SK-N-SH (cell line): Measurements from ENCODE around the gene MMP23B. TPM values are rescaled to one million over a fixed set of nuclear protein-coding genes. Genes with fewer than 3 reads are reported as not detected.

Experiments used
- CTCF ChIA-PET: fragments of 300-600, 350-600 bp; formaldehyde crosslinking; extraction: SDS; loops from one replicate; lab custom pipeline; 2021; lab: Yijun Ruan, JAX
- POLR2A ChIA-PET: fragments of 350-600 bp; sonication (Branson Sonifier 250); formaldehyde crosslinking; extraction: SDS; loops from one replicate; lab custom pipeline; 2020; ENCODE audit warnings: antibody characterized with exemption, inconsistent platforms; lab: Yijun Ruan, JAX
- DNase-seq: peaks from one replicate; pipeline ENCODE4 v3.0.0; 2012
- H2AFZ ChIP-seq: fragments of 200-600 bp; sonication (generic); 2 replicates; pipeline ENCODE4 v1.8.1; 2016; ENCODE audit warnings: antibody characterized with exemption, mild to moderate bottlenecking, low read depth
- H3F3A ChIP-seq: fragments of 200-600 bp; sonication (generic); replicated peaks from 2 replicates; pipeline ENCODE3; 2016; ENCODE audit warnings: antibody characterized with exemption, mild to moderate bottlenecking; ENCODE audit not compliant: insufficient read depth
- H3K27ac ChIP-seq, 2 experiments: fragments of 200-500 bp in 1 of 2; fragments of 200-600 bp in 1 of 2; sonication (Bioruptor generic) in 1 of 2; sonication (generic), shearing (Covaris generic) in 1 of 2; 2 replicates each; pipeline versions ENCODE4 v1.5.1 to v1.6.1; 2014 to 2016; ENCODE audit warnings: low read depth in 2 of 2, inconsistent platforms in 1 of 2, low read length in 1 of 2, mild to moderate bottlenecking in 1 of 2, mixed read lengths in 1 of 2
- H3K27me3 ChIP-seq: fragments of 200-600 bp; sonication (generic), shearing (Covaris generic); 2 replicates; pipeline ENCODE4 v1.6.1; 2016; ENCODE audit warnings: mixed run types; ENCODE audit not compliant: insufficient read depth
- H3K36me3 ChIP-seq, 2 experiments: fragments of 200-500 bp in 1 of 2; fragments of 200-600 bp in 1 of 2; sonication (Bioruptor generic) in 1 of 2; sonication (generic) in 1 of 2; replicated peaks in 1 of 2; 2 replicates each; pipeline versions ENCODE3 to v1.5.1; 2014 to 2016; ENCODE audit warnings: low read length in 1 of 2, mild to moderate bottlenecking in 1 of 2; ENCODE audit not compliant: insufficient read depth in 2 of 2, control insufficient read depth in 1 of 2
- H3K4me1 ChIP-seq, 2 experiments: fragments of 200-500 bp in 1 of 2; fragments of 200-600 bp in 1 of 2; sonication (Bioruptor generic) in 1 of 2; sonication (generic), shearing (Covaris generic) in 1 of 2; 2 replicates each; pipeline versions ENCODE4 v1.5.1 to v1.6.1; 2014 to 2016; ENCODE audit warnings: low read depth in 1 of 2, low read length in 1 of 2, mixed run types in 1 of 2; ENCODE audit not compliant: insufficient read depth in 2 of 2, control insufficient read depth in 1 of 2
- H3K4me2 ChIP-seq: fragments of 200-600 bp; sonication (generic), shearing (Covaris generic); 2 replicates; pipeline ENCODE4 v1.6.1; 2017; ENCODE audit warnings: mixed run types
- H3K4me3 ChIP-seq, 2 experiments: fragments of 200-500 bp in 1 of 2; fragments of 200-600 bp in 1 of 2; sonication (Bioruptor generic) in 1 of 2; sonication (generic), shearing (Covaris generic) in 1 of 2; 2 replicates each; pipeline versions ENCODE4 v1.5.1 to v1.8.1; 2014 to 2016; ENCODE audit warnings: low read depth in 2 of 2, inconsistent platforms in 1 of 2, low read length in 1 of 2, mild to moderate bottlenecking in 1 of 2, mixed read lengths in 1 of 2, moderate library complexity in 1 of 2
- H3K79me2 ChIP-seq: fragments of 200-600 bp; sonication (generic); 2 replicates; pipeline ENCODE4 v1.8.1; 2017; ENCODE audit warnings: mild to moderate bottlenecking; ENCODE audit not compliant: insufficient read depth
- H3K9ac ChIP-seq: fragments of 200-600 bp; sonication (generic); 2 replicates; pipeline ENCODE4 v1.6.1; 2017; ENCODE audit warnings: mixed run types
- H3K9me2 ChIP-seq: fragments of 200-600 bp; sonication (generic); 2 replicates; pipeline ENCODE4 v1.6.1; 2017; ENCODE audit warnings: mixed run types
- H3K9me3 ChIP-seq: fragments of 200-600 bp; sonication (generic); 2 replicates; pipeline ENCODE4 v1.6.1; 2017; ENCODE audit warnings: mixed run types, mild to moderate bottlenecking, moderate library complexity
- H4K20me1 ChIP-seq: fragments of 200-600 bp; sonication (generic); 2 replicates; pipeline ENCODE4 v1.6.1; 2017; ENCODE audit warnings: mild to moderate bottlenecking, mixed run types; ENCODE audit not compliant: insufficient read depth
- CHD2 ChIP-seq: fragments of 150-350 bp; IDR thresholded peaks from 2 replicates; pipeline ENCODE4 v1.6.1; 2018; ENCODE audit warnings: low read length; ENCODE audit not compliant: partially characterized antibody
- ELF1 ChIP-seq: IDR thresholded peaks from 2 replicates; pipeline ENCODE4 v1.4.0; 2012
- EP300 ChIP-seq, 2 experiments: IDR thresholded peaks; 2 replicates each; pipeline versions ENCODE4 v1.4.0 to v1.6.1; 2012; ENCODE audit warnings: borderline replicate concordance in 1 of 2, low read depth in 1 of 2, low read length in 1 of 2
- EZH2phosphoT487 ChIP-seq: fragments of 200-600 bp; sonication (generic); IDR thresholded peaks from 2 replicates; pipeline ENCODE4 v1.6.1; 2017; ENCODE audit warnings: low read depth, mixed run types, mild to moderate bottlenecking, antibody characterized with exemption, moderate library complexity, borderline replicate concordance
- FOXJ3 ChIP-seq: sonication (generic); formaldehyde crosslinking; IDR thresholded peaks from 2 replicates; pipeline ENCODE4 v1.5.1; 2020; ENCODE audit warnings: mild to moderate bottlenecking, missing genetic modification reagents
- FOXM1 ChIP-seq: IDR thresholded peaks from 2 replicates; pipeline ENCODE4 v1.4.0; 2012; ENCODE audit warnings: low read depth, mild to moderate bottlenecking
- GABPA ChIP-seq: IDR thresholded peaks from 2 replicates; pipeline ENCODE4 v1.4.0; 2012; ENCODE audit warnings: low read depth, mild to moderate bottlenecking
- GATA2 ChIP-seq: sonication (generic); formaldehyde crosslinking; IDR thresholded peaks from 2 replicates; pipeline ENCODE4 v1.5.0; 2020; ENCODE audit warnings: mild to moderate bottlenecking, missing genetic modification reagents
- JUND ChIP-seq: IDR thresholded peaks from 2 replicates; pipeline ENCODE4 v1.4.0; 2012
- MAX ChIP-seq: IDR thresholded peaks from 2 replicates; pipeline ENCODE4 v1.4.0; 2012; ENCODE audit warnings: low read depth
- MEF2A ChIP-seq: IDR thresholded peaks from 2 replicates; pipeline ENCODE4 v1.4.0; 2012; ENCODE audit warnings: low read depth, borderline replicate concordance
- PBX3 ChIP-seq: IDR thresholded peaks from 2 replicates; pipeline ENCODE4; 2012
- POLR2AphosphoS5 ChIP-seq: IDR thresholded peaks from 2 replicates; pipeline ENCODE4 v1.6.1; 2012; ENCODE audit warnings: low read depth, low read length
- RAD21 ChIP-seq: IDR thresholded peaks from 2 replicates; pipeline ENCODE4 v1.6.1; 2012; ENCODE audit warnings: mild to moderate bottlenecking, low read length
- RCOR1 ChIP-seq: fragments of 150-350 bp; IDR thresholded peaks from 2 replicates; pipeline ENCODE4 v1.6.1; 2017; ENCODE audit warnings: antibody characterized with exemption, low read length
- REST ChIP-seq: IDR thresholded peaks from 2 replicates; pipeline ENCODE4 v1.6.1; 2012; ENCODE audit warnings: mild to moderate bottlenecking, low read depth, low read length, moderate library complexity
- RXRA ChIP-seq: IDR thresholded peaks from 2 replicates; pipeline ENCODE4 v1.4.0; 2012; ENCODE audit warnings: low read depth, mild to moderate bottlenecking, borderline replicate concordance
- SIN3A ChIP-seq: IDR thresholded peaks from 2 replicates; pipeline ENCODE4 v1.6.1; 2012; ENCODE audit warnings: low read depth, mild to moderate bottlenecking, low read length, moderate library complexity, borderline replicate concordance
- SMC3 ChIP-seq: IDR thresholded peaks from 2 replicates; pipeline ENCODE4 v1.6.1; 2012; ENCODE audit warnings: low read depth, low read length, improper control_type of control experiment
- TAF1 ChIP-seq: IDR thresholded peaks from 2 replicates; pipeline ENCODE4 v1.6.1; 2012; ENCODE audit warnings: low read depth, mild to moderate bottlenecking, low read length, moderate library complexity, borderline replicate concordance
- TCF12 ChIP-seq: IDR thresholded peaks from 2 replicates; pipeline ENCODE4 v1.4.0; 2012
- WGBS: methylation state at CpG from one replicate; pipeline ENCODE4 v1.1.6; 2017; ENCODE audit warnings: low lambda C conversion rate; 5-methylcytosine and 5-hydroxymethylcytosine counted together
- polyA plus RNA-seq, 3 experiments: library from polyadenylated mRNA; depleted of rRNA; stranded (reverse); fragments of >200 nt; gene quantifications; 2 replicates each; pipeline ENCODE4 v1.2.3, GENCODE V29; 2012

Gene MMP23B
- polyA plus RNA-seq, 1 of the 3 experiments (the other 2 are of a cell fraction) = 1.2 TPM

- ChIA-PET POLR2A (no interaction called here), CTCF (no interaction called here)
- H3K36me3 ChIP-seq = peaks cover 0 to 27% of the 10 kb centered on the region in 2 experiments
- no peaks in the 10 kb centered on the region for H4K20me1 ChIP-seq
- H2AFZ ChIP-seq = no peak overlapping the region
- H3K79me2 ChIP-seq = no peaks in the 10 kb centered on the region
- TF ChIP-seq TCF12 (no peak), ELF1 (no peak), SIN3A (no peak), FOXJ3 (CRISPR knock-in tag) (no peak), RCOR1 (no peak), RAD21 (no peak), TAF1 (no peak), EZH2phosphoT487 (no peak), PBX3 (no peak), POLR2AphosphoS5 (no peak), MAX (no peak)
- peak; percentile 17 for DNase-seq
- H3K4me2 ChIP-seq = no peak overlapping the region
- H3K9me3 ChIP-seq = no peaks in the 10 kb centered on the region
- 88% methylated on average over 19 of the region's 27 CpGs for WGBS
- no peaks in the 10 kb centered on the region for H3K27me3 ChIP-seq
- no peaks in the 10 kb centered on the region for H3K9me2 ChIP-seq
- no peaks in the 10 kb centered on the region for H3F3A ChIP-seq
- H3K9ac ChIP-seq = no peak overlapping the region
- no peaks in the 10 kb centered on the region; a peak in 1 of 4 replicates for H3K4me1 ChIP-seq
- H3K27ac ChIP-seq = no peak overlapping the region
- H3K4me3 ChIP-seq = no peak overlapping the region
Observed at GRCh38 chr1:1671365-1672119, 39.6 kb downstream of the MMP23B start.

- DNase-seq = peak; percentile 22
- Histone ChIP-seq H3K36me3 (peaks cover 0 to 27% of the 10 kb centered on the region in 2 experiments), H3K4me1 (no peaks in the 10 kb centered on the region; a peak in 1 of 4 replicates), H3F3A (no peaks in the 10 kb centered on the region), H4K20me1 (no peaks in the 10 kb centered on the region), H2AFZ (no peak overlapping the region), H3K27me3 (no peaks in the 10 kb centered on the region), H3K79me2 (peaks cover 2% of the 10 kb centered on the region; the same call in 1 of the 2 replicates), H3K27ac (no peak overlapping the region), H3K4me2 (no peak overlapping the region), H3K9ac (no peak overlapping the region), H3K9me3 (no peaks in the 10 kb centered on the region), H3K9me2 (no peaks in the 10 kb centered on the region), H3K4me3 (no peak overlapping the region)
- POLR2A ChIA-PET = no interaction called here
- TF ChIP-seq TAF1 = no peak
- TF ChIP-seq FOXM1 = no peak
- TF ChIP-seq ELF1 = no peak
- TF ChIP-seq SMC3 = no peak
- no peak for TF ChIP-seq JUND
- no peak for TF ChIP-seq RXRA
- no peak for TF ChIP-seq EP300 (IDR thresholded peaks at IDR 0.05; ENCODE audit: borderline replicate concordance in 1 of 2, low read depth in 1 of 2, low read length in 1 of 2)
- TF ChIP-seq SIN3A = no peak
- TF ChIP-seq PBX3 = no peak
- TF ChIP-seq GABPA = no peak
- no peak for TF ChIP-seq CHD2
- TF ChIP-seq REST = no peak
- no peak for TF ChIP-seq GATA2 (CRISPR knock-in tag)
- TF ChIP-seq MEF2A = no peak
- 95% methylated on average over 23 of the region's 25 CpGs for WGBS
- CTCF ChIA-PET = no interaction called here
Observed at GRCh38 chr1:1672181-1672965, 40.4 kb downstream of the MMP23B start.
